ENCODE results near the gene ZBTB34.

DNA sequence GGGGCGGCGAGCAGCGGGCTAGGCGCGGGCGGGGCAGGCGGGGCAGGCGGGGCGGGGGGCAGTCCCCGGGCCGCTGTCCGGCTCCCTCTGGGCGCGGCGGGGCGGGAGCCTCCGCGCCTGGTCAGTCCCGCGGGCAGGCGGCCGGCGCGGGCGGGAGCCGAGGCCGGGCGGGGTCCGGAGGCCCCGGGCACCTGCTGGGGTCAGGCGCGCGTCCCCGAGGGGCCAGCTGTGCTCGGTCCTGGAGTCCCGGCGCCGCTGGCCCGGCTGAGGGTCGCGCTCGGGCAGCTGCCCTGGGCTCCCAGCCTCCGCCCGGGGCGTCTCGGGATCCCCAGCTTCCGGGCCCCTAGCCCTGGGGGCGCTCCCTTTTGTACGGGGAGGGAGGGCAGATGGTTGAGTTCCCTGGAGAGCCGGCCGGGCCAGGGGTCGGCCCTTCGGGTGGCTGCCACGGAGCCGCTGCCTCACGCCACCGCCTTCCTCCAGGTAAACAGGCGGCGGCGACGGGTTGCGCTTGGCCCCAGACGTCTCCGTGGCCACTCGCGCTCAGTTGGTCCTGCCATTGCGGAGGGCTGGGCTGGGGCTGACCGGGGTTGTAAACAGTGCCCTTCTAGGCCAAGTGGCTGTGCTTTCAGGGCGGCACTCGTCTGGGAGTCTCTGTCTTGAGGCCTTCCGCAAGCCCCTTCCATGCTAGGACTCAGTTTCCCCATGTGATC lies 473 bp downstream of the ZBTB34 start:
- TF ChIP-seq CTCF (IDR thresholded peaks at IDR 0.05; ENCODE audit: low read depth, low read length, missing input control) = no peak
- TF ChIP-seq NR2F2 (IDR thresholded peaks at IDR 0.05) = no peak
- no peak for TF ChIP-seq TAF1 (conservative IDR thresholded peaks at IDR 0.05)
- TF ChIP-seq, protein P1, sequence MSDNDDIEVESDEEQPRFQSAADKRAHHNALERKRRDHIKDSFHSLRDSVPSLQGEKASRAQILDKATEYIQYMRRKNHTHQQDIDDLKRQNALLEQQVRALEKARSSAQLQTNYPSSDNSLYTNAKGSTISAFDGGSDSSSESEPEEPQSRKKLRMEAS (IDR thresholded peaks at IDR 0.05) = no peak
- TF ChIP-seq RAD21 (IDR thresholded peaks at IDR 0.05) = no peak
- TF ChIP-seq GABPA (IDR thresholded peaks at IDR 0.05 in 1 of 2, conservative IDR thresholded peaks at IDR 0.05 in 1 of 2) = no peak
- TF ChIP-seq JUND (IDR thresholded peaks at IDR 0.05) = no peak
- TF ChIP-seq RXRA (IDR thresholded peaks at IDR 0.05) = no peak
- TF ChIP-seq ZBTB33 (IDR thresholded peaks at IDR 0.05) = no peak
- no peak for TF ChIP-seq YY1 (IDR thresholded peaks at IDR 0.05)
- TF ChIP-seq, protein P2, sequence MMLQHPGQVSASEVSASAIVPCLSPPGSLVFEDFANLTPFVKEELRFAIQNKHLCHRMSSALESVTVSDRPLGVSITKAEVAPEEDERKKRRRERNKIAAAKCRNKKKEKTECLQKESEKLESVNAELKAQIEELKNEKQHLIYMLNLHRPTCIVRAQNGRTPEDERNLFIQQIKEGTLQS (IDR thresholded peaks at IDR 0.05) = no peak
- TF ChIP-seq, protein P3, sequence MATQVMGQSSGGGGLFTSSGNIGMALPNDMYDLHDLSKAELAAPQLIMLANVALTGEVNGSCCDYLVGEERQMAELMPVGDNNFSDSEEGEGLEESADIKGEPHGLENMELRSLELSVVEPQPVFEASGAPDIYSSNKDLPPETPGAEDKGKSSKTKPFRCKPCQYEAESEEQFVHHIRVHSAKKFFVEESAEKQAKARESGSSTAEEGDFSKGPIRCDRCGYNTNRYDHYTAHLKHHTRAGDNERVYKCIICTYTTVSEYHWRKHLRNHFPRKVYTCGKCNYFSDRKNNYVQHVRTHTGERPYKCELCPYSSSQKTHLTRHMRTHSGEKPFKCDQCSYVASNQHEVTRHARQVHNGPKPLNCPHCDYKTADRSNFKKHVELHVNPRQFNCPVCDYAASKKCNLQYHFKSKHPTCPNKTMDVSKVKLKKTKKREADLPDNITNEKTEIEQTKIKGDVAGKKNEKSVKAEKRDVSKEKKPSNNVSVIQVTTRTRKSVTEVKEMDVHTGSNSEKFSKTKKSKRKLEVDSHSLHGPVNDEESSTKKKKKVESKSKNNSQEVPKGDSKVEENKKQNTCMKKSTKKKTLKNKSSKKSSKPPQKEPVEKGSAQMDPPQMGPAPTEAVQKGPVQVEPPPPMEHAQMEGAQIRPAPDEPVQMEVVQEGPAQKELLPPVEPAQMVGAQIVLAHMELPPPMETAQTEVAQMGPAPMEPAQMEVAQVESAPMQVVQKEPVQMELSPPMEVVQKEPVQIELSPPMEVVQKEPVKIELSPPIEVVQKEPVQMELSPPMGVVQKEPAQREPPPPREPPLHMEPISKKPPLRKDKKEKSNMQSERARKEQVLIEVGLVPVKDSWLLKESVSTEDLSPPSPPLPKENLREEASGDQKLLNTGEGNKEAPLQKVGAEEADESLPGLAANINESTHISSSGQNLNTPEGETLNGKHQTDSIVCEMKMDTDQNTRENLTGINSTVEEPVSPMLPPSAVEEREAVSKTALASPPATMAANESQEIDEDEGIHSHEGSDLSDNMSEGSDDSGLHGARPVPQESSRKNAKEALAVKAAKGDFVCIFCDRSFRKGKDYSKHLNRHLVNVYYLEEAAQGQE (IDR thresholded peaks at IDR 0.05) = no peak
- TF ChIP-seq EGR1 (IDR thresholded peaks at IDR 0.05; ENCODE audit: low read depth in 2 of 2) = no peak
